ENCODE data around the gene MSRB3.

DNA sequence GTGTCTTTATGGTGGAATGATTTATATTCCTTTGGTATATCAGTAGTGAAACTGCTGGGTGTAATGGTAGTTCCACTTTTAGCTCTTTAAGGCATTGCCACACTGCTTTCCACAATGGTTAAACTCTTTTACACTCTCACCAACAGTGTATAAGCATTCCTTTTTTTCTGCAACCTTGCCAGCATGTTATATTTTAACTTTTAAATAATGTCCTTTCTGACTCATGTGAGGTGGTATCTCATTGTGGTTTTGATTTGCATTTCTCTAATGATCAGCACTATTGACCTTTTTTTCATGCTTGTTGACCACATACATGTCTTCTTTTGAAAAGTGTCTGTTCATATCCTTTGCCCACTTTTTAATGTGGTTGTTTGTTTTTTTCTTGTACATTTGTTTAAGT lies 142.5 kb downstream of the MSRB3 start:
- TF ChIP-seq, protein P1, sequence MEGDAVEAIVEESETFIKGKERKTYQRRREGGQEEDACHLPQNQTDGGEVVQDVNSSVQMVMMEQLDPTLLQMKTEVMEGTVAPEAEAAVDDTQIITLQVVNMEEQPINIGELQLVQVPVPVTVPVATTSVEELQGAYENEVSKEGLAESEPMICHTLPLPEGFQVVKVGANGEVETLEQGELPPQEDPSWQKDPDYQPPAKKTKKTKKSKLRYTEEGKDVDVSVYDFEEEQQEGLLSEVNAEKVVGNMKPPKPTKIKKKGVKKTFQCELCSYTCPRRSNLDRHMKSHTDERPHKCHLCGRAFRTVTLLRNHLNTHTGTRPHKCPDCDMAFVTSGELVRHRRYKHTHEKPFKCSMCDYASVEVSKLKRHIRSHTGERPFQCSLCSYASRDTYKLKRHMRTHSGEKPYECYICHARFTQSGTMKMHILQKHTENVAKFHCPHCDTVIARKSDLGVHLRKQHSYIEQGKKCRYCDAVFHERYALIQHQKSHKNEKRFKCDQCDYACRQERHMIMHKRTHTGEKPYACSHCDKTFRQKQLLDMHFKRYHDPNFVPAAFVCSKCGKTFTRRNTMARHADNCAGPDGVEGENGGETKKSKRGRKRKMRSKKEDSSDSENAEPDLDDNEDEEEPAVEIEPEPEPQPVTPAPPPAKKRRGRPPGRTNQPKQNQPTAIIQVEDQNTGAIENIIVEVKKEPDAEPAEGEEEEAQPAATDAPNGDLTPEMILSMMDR (conservative IDR thresholded peaks at IDR 0.05; ENCODE audit: low read depth in 2 of 2), result no peak
- TF ChIP-seq JUNB (IDR thresholded peaks at IDR 0.05; ENCODE audit: unreplicated experiment) (no peak), EZH2 (IDR thresholded peaks at IDR 0.05; ENCODE audit: low read depth, unreplicated experiment) (no peak), POLR2AphosphoS5 (IDR thresholded peaks at IDR 0.05; ENCODE audit: low read depth) (no peak), CREB1 (CRISPR knock-in tag; IDR thresholded peaks at IDR 0.05; ENCODE audit: low read depth) (no peak), EZH2phosphoT487 (IDR thresholded peaks at IDR 0.05; ENCODE audit: unreplicated experiment) (no peak), NANOG (IDR thresholded peaks at IDR 0.05; ENCODE audit: borderline replicate concordance) (no peak), ZNF331 (CRISPR knock-in tag; IDR thresholded peaks at IDR 0.05; ENCODE audit: low read depth) (no peak)
- TF ChIP-seq, protein P2, sequence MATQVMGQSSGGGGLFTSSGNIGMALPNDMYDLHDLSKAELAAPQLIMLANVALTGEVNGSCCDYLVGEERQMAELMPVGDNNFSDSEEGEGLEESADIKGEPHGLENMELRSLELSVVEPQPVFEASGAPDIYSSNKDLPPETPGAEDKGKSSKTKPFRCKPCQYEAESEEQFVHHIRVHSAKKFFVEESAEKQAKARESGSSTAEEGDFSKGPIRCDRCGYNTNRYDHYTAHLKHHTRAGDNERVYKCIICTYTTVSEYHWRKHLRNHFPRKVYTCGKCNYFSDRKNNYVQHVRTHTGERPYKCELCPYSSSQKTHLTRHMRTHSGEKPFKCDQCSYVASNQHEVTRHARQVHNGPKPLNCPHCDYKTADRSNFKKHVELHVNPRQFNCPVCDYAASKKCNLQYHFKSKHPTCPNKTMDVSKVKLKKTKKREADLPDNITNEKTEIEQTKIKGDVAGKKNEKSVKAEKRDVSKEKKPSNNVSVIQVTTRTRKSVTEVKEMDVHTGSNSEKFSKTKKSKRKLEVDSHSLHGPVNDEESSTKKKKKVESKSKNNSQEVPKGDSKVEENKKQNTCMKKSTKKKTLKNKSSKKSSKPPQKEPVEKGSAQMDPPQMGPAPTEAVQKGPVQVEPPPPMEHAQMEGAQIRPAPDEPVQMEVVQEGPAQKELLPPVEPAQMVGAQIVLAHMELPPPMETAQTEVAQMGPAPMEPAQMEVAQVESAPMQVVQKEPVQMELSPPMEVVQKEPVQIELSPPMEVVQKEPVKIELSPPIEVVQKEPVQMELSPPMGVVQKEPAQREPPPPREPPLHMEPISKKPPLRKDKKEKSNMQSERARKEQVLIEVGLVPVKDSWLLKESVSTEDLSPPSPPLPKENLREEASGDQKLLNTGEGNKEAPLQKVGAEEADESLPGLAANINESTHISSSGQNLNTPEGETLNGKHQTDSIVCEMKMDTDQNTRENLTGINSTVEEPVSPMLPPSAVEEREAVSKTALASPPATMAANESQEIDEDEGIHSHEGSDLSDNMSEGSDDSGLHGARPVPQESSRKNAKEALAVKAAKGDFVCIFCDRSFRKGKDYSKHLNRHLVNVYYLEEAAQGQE (IDR thresholded peaks at IDR 0.05; ENCODE audit: unreplicated experiment), result no peak
- TF ChIP-seq, protein P3, sequence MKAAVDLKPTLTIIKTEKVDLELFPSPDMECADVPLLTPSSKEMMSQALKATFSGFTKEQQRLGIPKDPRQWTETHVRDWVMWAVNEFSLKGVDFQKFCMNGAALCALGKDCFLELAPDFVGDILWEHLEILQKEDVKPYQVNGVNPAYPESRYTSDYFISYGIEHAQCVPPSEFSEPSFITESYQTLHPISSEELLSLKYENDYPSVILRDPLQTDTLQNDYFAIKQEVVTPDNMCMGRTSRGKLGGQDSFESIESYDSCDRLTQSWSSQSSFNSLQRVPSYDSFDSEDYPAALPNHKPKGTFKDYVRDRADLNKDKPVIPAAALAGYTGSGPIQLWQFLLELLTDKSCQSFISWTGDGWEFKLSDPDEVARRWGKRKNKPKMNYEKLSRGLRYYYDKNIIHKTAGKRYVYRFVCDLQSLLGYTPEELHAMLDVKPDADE (IDR thresholded peaks at IDR 0.05), result no peak
